ENCODE data around the gene AP5B1. TPM values are rescaled to one million over a fixed set of nuclear protein-coding genes. Genes with fewer than 3 reads are reported as not detected.

Gene AP5B1
- polyA plus RNA-seq, 1 experiment: 7.5 TPM

GRCh38 chr11:65791719-65792213 is 11.0 kb upstream of the AP5B1 start:
- H3K4me3 ChIP-seq (ENCODE audit: low read depth, low read length): no peak overlapping the region
- no peak for TF ChIP-seq CTCF (IDR thresholded peaks at IDR 0.05; ENCODE audit: insufficient read depth, low read depth, low read length)
- CTCF ChIA-PET: interaction anchor here (1.1 to 8.2 kb wide), 5 partner anchors 9 to 80 kb away, joined by 4 to 57 read pairs (median 5); partner anchors contain the start of genes AP5B1 and KAT5
- H3K27me3 ChIP-seq (ENCODE audit: control insufficient read depth, insufficient read depth, low read length): peaks cover 31% of the 10 kb centered on the region
- no peak for DNase-seq (ENCODE audit: low read depth)
- POLR2A ChIA-PET: no interaction called here
- no peaks in the 10 kb centered on the region for H3K36me3 ChIP-seq (ENCODE audit: control insufficient read depth, insufficient read depth, low read length)

GRCh38 chr11:65790902-65791650 is 10.3 kb upstream of the AP5B1 start:
- Histone ChIP-seq H3K36me3 (ENCODE audit: control insufficient read depth, insufficient read depth, low read length) (no peaks in the 10 kb centered on the region), H3K27me3 (ENCODE audit: control insufficient read depth, insufficient read depth, low read length) (peaks cover 31% of the 10 kb centered on the region), H3K4me3 (ENCODE audit: low read depth, low read length) (no peak overlapping the region)
- DNase-seq (ENCODE audit: low read depth): no peak
- CTCF ChIA-PET: interaction anchor here (1.1 to 8.2 kb wide), 5 partner anchors 8 to 79 kb away, joined by 4 to 57 read pairs (median 5); partner anchors contain the start of genes AP5B1 and KAT5
- POLR2A ChIA-PET: no interaction called here
- no peak for TF ChIP-seq CTCF (IDR thresholded peaks at IDR 0.05; ENCODE audit: insufficient read depth, low read depth, low read length)

GRCh38 chr11:65790104-65790901 is 9.5 kb upstream of the AP5B1 start:
- CTCF ChIA-PET: interaction anchor here (1.3 to 8.2 kb wide), 4 partner anchors 8 to 79 kb away, joined by 5 to 57 read pairs (median 10); partner anchors contain the start of genes AP5B1 and KAT5
- DNase-seq (ENCODE audit: low read depth): no peak
- TF ChIP-seq CTCF (IDR thresholded peaks at IDR 0.05; ENCODE audit: insufficient read depth, low read depth, low read length): no peak
- H3K36me3 ChIP-seq (ENCODE audit: control insufficient read depth, insufficient read depth, low read length): no peaks in the 10 kb centered on the region
- no peak overlapping the region for H3K4me3 ChIP-seq (ENCODE audit: low read depth, low read length)
- POLR2A ChIA-PET: no interaction called here
- peaks cover 38% of the 10 kb centered on the region for H3K27me3 ChIP-seq (ENCODE audit: control insufficient read depth, insufficient read depth, low read length)

GRCh38 chr11:65789230-65790103 is 8.7 kb upstream of the AP5B1 start:
- POLR2A ChIA-PET: interaction anchor here (0.6 kb wide), 2 partner anchors 11 to 290 kb away, joined by 7 to 10 read pairs; no protein-coding TSS in a partner anchor
- CTCF ChIA-PET: interaction anchor here (1.2 to 8.2 kb wide), 5 partner anchors 9 to 78 kb away, joined by 3 to 57 read pairs (median 5); partner anchors contain the start of genes AP5B1 and KAT5
- Histone ChIP-seq H3K27me3 (ENCODE audit: control insufficient read depth, insufficient read depth, low read length) (peaks cover 38% of the 10 kb centered on the region), H3K4me3 (ENCODE audit: low read depth, low read length) (no peak overlapping the region), H3K36me3 (ENCODE audit: control insufficient read depth, insufficient read depth, low read length) (no peaks in the 10 kb centered on the region)
- DNase-seq (ENCODE audit: low read depth): no peak
- no peak for TF ChIP-seq CTCF (IDR thresholded peaks at IDR 0.05; ENCODE audit: insufficient read depth, low read depth, low read length)

All from BJ (cell line).